Breast epithelium (tissue), 3 donors: ENCODE measurements around the gene MTUS2.

Source experiments
- POLR2A ChIP-seq: fragments of 450-650 bp; IDR thresholded peaks from one replicate; pipeline ENCODE4 v1.6.1; 2016; ENCODE audit warnings: antibody characterized with exemption, mild to moderate bottlenecking, moderate library complexity
- TF ChIP-seq, protein P1 (sequence below), 3 donors: fragments of 450-650 bp; IDR thresholded peaks; one replicate each; pipeline ENCODE4 v1.5.1; 2016 to 2017; ENCODE audit warnings: antibody characterized with exemption in 3 of 3, mild to moderate bottlenecking in 3 of 3, moderate library complexity in 3 of 3

DNA sequence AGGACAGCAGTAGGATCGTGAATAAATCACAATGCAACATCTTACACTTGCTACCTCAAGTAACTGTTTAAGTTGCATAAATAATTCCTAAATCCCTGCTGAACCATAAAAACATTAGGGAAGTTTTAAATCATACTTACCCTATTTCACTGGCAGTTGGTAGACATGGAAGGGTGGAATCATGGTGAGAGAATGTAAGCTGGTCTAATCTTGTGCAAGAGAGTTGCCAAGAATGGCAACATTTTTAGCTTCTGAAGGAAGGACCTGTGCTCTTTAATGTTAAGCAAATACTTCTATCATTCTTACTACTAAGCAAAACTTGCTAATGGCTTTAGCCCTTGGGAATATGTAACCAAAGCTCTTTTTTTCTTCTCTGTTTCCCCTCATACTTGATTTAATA, 46.8 kb downstream of the MTUS2 start:
- TF ChIP-seq, protein P1, sequence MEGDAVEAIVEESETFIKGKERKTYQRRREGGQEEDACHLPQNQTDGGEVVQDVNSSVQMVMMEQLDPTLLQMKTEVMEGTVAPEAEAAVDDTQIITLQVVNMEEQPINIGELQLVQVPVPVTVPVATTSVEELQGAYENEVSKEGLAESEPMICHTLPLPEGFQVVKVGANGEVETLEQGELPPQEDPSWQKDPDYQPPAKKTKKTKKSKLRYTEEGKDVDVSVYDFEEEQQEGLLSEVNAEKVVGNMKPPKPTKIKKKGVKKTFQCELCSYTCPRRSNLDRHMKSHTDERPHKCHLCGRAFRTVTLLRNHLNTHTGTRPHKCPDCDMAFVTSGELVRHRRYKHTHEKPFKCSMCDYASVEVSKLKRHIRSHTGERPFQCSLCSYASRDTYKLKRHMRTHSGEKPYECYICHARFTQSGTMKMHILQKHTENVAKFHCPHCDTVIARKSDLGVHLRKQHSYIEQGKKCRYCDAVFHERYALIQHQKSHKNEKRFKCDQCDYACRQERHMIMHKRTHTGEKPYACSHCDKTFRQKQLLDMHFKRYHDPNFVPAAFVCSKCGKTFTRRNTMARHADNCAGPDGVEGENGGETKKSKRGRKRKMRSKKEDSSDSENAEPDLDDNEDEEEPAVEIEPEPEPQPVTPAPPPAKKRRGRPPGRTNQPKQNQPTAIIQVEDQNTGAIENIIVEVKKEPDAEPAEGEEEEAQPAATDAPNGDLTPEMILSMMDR (IDR thresholded peaks at IDR 0.05), result no peak
- no peak for TF ChIP-seq POLR2A
